ENCODE results near the gene KCNK7. TPM values are rescaled to one million over a fixed set of nuclear protein-coding genes. Genes with fewer than 3 reads are reported as not detected.

The KCNK7 gene
- total RNA-seq, 1 donor: 1.3 TPM

DNA sequence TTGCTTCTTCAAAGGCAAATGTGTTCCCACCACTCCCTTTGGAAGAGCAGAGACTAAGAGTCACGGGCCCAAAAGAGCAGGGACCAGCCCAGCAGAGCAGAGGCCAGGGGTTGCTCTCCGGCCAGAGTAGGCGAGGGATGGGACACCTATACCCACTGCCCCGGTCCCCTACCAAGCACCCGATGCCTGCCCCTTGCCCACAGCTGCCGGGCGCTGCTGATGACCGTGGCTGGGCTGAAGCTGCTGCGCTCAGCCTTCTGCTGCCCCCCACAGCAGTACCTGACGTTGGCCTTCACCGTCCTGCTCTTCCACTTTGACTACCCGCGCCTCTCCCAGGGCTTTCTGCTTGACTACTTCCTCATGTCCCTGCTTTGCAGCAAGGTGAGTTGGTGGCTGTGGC is 31.6 kb upstream of the KCNK7 start:
- DNase-seq (ENCODE audit: low read depth in 2 of 3, low spot score in 2 of 3): no peak

DNA sequence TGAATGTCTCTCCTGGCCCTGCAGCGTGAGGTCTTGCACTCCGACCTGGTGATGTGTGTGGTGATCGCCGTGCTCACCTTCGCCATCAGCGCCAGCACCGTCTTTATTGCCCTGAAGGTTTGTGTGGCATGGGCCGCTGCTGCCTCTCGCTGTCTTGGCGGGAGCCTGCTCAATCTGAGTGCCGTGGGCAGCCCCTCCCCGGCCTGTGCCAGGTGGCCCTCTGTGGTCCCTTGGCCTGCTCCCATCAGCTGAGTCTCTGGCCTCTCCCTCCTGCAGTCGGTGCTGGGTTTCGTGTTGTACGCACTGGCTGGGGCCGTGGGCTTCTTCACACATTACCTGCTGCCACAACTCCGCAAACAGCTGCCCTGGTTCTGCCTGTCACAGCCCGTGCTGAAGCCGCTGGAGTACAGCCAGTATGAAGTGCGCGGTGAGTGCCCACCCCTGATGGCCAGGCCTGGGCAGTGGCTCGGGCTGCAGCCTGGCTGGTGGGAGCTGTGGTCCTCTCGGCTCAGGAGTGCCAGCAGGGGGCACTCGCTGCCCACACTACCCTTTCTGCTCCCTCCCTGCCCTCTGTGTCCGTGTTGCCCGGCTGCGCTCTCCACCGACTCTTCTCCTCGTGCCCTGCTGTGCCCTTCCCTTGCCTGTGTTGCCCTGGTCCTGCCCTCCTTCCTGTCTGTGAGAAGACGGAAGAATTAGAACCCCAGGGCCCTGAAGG is 30.2 kb upstream of the KCNK7 start:
- DNase-seq (ENCODE audit: low read depth in 2 of 3, low spot score in 2 of 3): peak in 2 of 3 donors; percentile 73 to 78

DNA sequence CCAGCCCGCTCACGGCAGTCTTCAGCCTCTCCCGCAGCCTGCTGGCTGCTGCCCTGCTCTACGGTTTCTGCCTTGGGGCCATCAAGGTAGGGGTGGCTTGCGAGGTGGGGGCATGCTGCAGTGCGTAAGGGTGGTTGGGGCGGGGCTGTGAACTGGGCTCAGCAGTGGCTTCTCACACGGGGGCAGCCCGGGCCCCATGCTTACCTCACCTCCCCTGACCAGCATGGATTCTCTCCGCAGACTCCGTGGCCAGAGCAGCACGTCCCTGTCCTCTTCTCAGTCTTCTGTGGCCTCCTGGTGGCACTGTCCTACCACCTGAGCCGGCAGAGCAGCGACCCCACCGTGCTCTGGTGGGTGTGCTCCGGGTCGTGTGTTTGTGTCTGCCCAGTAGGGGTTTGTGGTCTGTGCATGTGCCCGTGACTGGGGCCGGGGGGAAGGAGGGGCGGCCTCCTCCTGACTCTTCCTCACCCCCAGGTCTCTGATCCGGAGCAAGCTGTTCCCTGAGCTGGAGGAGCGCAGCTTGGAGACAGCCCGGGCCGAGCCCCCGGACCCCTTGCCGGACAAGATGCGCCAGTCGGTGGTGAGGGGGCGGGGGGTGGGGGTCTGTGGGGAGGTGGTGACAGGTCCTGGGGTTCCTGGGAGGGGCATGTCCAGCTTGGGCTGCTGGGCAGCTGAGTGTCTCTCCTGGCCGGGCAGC is 29.5 kb upstream of the KCNK7 start:
- DNase-seq (ENCODE audit: low read depth in 2 of 3, low spot score in 2 of 3): no peak

DNA sequence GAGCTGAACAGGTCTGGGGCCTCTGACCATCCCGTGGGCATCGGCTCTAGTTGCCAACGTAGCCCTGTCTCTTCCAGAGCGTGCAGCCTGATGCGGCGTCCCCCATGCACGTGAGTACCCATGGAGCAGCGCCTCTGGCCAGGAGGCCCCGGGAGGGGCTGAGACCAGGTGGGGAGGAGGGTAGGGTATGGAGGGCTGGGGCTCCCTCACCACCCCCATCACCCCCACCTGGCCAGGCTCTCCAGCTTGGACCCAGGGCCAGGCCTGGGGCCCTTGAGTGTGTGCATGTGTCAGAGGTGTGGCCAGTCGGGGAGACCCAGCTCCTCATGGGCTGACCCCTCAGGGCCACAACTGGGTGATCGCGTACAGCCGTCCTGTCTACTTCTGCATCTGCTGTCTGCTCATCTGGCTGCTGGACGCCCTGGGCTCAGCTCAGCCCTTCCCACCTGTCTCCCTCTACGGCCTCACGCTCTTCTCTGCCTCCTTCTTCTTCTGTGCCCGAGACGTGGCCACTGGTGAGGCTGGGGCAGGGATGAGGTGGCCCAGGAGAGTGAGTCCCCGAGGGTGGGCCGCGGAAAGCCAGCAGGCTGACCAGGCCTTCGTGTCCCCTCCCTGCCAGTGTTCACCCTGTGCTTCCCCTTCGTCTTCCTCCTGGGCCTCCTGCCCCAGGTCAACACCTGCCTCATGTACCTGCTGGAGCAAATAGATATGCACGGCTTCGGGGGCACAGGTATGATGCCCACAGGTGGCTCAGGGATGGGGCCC is 28.4 kb upstream of the KCNK7 start:
- DNase-seq (ENCODE audit: low read depth in 2 of 3, low spot score in 2 of 3): no peak

DNA sequence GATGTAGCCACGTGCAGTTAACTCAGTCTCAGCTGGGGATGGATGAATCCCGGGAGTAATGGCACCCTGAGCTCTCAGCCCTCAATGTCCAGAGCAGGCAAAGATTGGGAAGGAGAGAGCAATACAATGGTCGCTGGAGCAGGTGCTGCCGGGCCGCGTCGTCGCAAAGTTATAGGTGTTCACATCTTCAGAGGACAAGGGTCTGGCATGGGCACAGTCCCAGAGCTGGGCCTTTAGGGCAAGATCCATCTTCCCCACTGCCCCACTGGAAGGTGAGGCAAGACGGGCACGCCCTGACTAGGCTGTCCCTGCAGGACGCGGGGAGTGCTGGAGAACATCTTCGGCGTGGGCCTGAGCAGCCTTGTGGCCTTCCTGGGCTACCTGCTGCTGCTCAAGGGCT is 27.6 kb upstream of the KCNK7 start:
- DNase-seq (ENCODE audit: low read depth in 2 of 3, low spot score in 2 of 3): no peak

DNA sequence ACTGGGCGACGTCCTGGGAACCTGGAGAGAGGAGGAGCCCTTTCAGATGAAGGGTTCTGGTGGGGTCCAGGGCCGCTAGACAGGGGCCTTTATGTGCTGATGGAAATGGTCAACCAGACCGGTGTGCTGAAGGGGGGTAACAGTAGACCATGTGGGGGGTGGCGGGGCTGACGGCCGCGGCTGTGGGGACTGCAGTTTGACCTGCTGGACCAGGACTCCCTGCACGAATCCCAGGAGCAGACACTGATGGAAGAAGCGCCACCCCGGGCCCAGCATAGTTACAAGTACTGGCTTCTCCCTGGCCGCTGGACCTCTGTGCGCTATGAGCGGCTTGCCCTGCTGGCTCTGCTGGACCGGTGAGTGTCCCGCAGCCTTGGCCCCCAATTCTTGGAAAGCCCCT is 26.4 kb upstream of the KCNK7 start:
- DNase-seq (ENCODE audit: low read depth in 2 of 3, low spot score in 2 of 3): no peak

DNA sequence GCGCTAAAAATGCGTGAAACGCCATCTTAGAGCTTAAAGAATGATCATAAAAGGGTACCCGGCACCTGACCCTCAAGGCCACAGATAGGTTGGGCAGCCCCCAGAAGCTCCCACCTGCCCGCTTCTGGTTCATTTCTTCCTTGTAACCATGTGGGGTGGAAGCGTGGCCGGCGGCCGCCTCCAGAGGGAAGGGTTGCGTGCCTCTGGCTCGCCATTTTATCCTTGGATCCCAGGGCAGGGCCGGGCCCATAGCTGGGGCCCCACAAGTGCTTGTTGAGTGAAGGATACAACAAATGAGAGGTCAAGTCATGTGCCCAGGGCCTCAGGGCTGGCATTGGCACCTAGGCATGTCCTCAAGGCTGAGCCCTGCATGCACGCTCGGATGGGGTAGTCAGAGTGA is 25.9 kb upstream of the KCNK7 start:
- DNase-seq (ENCODE audit: low read depth in 2 of 3, low spot score in 2 of 3): no peak

DNA sequence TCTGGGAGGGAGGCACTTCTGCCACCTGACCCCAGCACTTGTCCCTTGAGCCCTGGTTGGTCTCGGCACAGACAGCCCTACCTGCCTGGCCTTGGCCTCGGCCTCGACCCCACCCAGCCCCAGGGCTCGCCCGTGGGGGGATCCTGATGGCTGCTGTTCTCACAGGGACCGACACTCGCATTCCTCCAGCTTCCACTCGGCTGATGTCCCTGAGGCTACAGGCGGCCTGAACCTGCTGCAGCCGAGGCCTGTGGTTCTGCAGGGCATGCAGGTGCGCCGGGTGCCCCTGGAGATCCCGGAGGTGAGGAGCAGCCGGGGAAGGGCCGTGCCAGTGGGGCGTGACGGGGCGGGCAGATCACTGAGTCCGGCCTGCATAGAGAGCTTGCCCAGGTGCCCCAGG is 25.1 kb upstream of the KCNK7 start:
- no peak for DNase-seq (ENCODE audit: low read depth in 2 of 3, low spot score in 2 of 3)

DNA sequence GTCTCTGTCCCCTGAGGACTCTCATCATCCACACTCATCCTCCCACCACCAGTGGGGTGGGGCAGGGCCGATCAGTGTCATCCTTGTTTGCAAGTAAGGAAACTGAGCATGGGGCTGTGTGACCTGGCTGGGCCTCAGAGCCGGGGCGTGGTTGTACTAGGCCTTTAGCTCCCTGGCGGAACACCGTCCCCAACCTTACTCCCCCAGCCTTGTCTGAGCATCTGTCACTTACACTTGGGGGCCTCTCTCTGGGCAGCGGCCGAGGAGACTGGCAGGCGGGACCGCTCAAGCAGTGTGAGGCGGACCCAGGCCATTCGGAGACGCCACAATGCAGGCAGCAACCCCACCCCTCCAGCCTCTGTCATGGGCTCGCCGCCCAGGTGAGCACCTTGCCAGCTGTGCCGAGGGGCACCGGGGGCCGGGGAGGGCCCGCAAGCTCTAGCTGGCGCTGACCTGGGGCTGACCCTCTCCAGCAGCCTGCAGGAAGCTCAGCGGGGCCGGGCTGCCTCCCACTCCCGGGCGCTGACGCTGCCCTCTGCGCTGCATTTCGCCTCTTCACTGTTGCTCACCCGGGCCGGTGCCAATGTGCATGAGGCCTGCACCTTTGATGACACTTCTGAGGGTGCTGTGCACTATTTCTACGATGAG is 23.8 kb upstream of the KCNK7 start:
- DNase-seq (ENCODE audit: low read depth in 2 of 3, low spot score in 2 of 3): no peak

DNA sequence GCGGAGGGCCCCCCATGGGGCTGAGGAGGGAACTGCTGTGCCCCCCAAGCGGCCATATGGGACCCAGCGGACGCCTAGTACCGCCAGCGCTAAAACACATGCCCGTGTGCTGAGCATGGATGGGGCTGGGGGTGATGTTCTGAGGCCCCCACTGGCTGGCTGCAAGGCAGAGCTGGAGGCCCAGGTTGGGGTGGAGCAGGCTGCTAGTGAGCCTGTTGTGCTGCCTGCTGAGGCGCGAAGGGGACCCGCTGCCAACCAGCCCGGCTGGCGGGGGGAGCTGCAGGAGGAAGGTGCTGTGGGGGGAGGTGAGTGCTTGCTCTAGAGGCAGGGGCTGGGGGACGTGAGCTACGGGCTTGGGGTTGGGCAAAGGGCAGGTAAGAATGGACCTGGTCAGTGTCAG is 23.2 kb upstream of the KCNK7 start:
- DNase-seq (ENCODE audit: low read depth in 2 of 3, low spot score in 2 of 3): no peak

DNA sequence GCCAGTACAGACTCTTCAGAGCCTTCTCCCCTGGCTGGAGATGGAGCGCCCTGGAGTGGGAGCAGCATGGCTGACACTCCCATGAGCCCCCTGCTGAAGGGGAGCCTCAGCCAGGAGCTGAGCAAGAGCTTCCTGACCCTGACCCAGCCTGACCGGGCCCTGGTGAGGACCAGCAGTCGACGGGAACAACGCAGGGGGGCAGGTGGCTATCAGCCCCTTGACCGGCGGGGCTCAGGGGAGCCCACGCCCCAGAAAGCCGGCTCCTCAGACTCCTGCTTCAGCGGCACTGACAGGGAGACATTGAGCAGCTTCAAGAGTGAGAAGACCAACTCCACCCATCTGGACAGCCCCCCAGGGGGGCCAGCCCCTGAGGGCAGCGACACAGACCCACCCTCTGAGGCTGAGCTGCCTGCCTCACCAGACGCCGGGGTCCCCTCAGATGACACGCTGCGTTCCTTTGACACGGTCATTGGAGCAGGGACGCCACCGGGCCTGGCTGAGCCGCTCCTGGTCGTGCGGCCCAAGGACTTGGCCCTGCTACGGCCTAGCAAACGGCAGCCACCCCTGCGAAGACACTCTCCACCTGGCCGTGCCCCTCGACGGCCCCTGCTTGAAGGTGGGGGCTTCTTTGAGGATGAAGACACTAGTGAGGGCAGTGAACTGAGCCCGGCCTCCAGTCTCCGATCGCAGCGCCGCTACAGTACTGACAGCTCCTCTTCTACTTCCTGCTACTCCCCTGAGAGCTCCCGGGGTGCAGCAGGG is 22.6 kb upstream of the KCNK7 start:
- DNase-seq (ENCODE audit: low read depth in 2 of 3, low spot score in 2 of 3): no peak

DNA sequence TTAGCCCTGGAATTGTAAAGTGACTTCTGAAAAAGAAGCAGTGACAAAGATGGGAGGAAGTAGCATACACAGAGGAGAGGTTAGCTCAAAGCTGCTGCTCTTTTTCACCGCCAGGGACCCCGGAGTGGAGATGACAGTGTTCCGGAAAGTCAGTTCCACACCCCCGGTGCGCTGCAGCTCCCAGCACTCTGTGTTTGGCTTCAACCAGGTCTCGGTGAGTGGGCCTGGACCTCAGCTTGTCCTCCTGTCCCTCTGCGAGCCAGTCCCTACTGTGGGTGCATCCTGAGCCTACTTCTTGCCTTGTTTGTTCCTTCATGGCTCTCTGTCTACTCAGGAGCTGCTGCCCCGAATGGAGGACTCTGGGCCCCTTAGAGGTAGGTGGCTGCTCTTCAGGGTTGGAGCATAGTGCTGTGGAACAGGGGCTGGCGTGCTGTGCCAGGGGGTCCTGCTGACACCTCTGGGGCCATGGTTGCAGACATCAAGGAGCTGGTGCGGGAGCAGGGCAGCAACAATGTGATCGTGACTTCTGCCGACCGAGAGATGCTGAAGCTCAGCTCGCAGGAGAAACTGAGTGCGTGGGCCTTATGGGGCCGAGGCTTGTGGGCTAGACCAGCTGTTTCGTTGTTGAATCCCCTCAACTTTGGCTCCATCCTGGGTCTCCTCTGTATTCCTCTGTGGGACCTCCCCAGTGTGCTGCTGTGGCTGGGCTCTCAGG is 21.7 kb upstream of the KCNK7 start:
- no peak for DNase-seq (ENCODE audit: low read depth in 2 of 3, low spot score in 2 of 3)

DNA sequence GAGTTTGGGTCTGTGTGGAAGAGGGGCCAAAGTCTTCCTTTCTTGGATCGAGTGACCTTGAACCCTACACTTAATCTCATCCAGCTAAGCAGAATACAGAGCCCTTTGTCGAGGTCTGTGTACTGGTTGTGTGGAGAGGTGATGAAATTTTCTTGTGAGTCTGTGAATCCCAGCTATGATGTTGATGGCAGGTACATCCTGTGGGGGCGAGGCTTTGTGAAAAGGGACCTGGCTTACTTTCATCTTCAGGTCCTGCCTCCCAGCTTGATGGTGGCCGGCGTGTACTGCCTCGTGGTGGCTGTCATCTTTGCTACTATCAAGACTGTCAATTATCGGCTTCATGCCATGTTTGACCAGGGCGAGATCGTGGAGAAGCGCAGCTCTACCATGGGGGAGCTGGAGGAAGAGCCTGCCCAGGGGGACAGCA is 21.0 kb upstream of the KCNK7 start:
- no peak for DNase-seq (ENCODE audit: low read depth in 2 of 3, low spot score in 2 of 3)

DNA sequence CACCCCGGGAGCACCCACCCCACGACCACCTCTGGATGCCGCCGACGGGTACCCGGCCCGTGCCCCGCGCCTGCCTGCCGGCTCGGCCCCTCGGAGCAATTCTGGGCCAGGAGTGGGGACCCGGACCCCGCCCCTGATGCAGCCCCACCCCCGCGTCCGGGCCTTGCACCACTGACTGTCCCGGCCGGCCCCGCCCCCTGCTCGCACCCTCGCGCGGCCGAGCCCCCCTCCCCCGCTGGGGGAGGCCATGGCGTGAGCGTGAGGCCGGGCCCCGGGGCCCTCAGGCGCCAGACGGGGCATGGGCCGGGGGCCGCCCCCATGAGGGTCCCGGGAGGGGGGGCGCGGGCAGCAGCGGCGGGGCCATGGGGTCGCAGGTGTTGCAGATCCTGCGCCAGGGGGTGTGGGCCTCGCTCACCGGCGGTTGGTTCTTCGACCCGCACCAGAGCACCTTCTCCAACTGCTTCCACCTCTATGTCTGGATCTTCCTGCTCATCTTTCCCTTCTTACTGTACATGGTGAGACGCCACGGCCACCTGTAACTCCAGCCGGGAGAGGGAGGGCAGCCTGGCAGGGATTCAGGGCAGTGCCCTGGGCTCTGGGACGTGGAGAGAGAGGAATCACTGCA is 20.5 kb upstream of the KCNK7 start:
- DNase-seq (ENCODE audit: low read depth in 2 of 3, low spot score in 2 of 3): peak in 1 of 3 donors; percentile 40

DNA sequence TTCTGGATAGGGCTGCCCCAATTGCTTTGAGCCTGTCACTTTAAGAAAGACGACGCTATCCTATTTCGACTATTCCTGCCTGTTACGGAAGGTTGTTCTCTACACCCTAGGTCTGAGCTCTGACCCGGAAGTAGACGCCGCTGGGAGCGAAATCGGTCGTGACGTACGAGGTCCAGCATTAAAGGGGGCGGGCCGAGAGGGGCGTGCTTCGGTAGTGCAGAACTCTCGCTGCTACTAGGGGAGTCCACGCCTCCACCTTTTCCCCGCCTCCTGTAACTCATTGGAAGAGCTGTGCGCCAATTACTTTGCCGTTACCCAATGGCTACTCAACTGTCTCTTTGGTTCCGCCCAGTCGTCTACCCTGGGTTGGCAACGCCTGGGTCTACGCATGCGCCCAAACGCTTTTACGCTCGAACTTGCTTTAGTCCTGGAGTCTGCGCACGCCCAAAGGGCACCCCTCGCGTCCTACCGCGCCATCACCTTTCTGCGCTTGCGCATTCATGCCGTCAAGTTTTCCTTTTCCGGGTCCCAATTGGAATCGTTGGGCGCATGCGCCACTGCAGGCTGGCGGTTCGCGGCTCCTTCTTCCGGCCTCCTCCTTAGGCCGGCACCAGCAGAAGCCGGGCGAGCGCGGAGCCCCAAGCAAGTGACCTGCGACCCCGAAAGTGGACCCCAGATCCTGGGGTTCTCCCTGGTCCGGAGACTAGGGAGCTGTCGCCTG is 19.8 kb upstream of the KCNK7 start, which contains the start of gene PCNX3:
Gene PCNX3 (plus strand): TSS at position 548 of the 721 bp plus-strand sequence. CDS start 536 bp downstream, outside the sequence.
- peak; percentile 100 for DNase-seq (ENCODE audit: low read depth in 2 of 3, low spot score in 2 of 3)

DNA sequence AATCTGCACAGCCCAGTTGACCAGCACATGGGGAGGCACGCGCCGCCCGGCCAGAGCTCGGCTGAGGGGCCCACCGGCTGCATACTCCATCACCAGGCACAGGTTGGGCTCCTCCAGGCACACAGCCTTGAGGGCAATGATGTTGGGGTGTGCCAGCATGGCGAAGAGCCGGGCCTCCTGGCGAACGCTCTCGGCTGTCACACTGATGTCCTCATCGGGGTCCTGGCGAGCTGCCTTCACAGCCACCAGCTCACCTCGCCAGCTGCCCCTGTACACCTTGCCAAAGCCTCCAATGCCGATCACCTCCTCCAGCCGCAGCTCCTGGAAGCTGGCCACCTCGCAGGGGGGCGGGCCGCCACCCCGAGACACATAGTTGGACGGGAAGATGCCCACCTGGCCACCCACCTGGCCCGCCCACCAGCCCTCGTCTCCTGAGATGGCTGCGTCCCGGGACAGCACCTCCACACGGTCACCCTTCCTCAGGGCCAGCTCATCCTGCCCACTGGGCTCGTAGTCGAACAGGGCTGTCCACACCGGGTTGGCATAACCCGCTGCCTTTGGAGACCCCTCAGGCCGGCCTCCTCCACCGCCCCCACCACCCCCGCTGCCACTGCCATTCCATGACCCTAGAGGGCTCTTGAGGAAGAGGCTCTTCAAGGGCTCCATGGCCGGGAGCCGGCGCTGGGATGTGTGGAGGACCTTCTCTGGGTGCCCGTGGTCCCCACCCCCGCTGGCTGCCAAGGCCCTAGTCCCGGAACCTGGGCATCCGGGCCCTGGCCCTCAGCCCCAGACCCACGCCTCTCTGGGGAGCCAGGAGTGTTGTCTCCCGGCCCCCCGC is 17.7 kb upstream of the KCNK7 start:
- no peak for DNase-seq (ENCODE audit: low read depth in 2 of 3, low spot score in 2 of 3)

DNA sequence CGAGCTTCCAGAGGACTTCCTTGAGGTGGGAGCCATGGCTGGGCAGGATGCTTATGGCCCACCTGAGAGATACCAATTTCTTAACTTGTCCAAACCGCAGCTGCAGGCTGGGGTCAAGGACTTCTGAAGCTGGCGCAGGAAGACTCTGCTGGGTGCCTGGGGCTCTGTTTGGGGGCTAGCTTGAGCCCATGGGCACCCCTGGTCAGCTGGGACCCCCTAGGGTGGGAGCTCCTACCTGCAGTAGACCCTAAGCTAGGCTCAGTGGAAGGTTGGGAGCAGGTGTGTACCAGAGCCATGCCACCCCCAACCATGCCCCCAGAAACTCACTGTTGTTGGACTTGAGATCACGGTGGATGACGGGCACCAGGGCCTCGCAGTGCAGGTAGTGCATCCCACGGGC is 17.1 kb upstream of the KCNK7 start:
- DNase-seq (ENCODE audit: low read depth in 2 of 3, low spot score in 2 of 3): no peak

All from hematopoietic multipotent progenitor cell (in vitro differentiated cells).